Fibroblast of skin of abdomen (primary cell): ENCODE data around the gene HCLS1. TPM values are rescaled to one million over a fixed set of nuclear protein-coding genes. Genes with fewer than 3 reads are reported as not detected.
"Not testable (repeated sequence)": the region's sequence is repeated elsewhere in the genome, so short reads cannot be mapped to it uniquely, and the experiment has no call there.

Experiments
- DNase-seq: peaks from one replicate; pipeline ENCODE4 v3.0.0-alpha.2; 2013
- polyA plus RNA-seq, 2 experiments: library from polyadenylated mRNA; unstranded; fragments of 120-200 nt; gene quantifications; one replicate each; pipeline ENCODE4 v1.2.1, GENCODE V29; 2013; ENCODE audit not compliant: insufficient read length in 2 of 2

HCLS1 gene
- polyA plus RNA-seq (2013, experiment 1 of 2; ENCODE audit: insufficient read length), result 4.1 TPM
- polyA plus RNA-seq (2013, experiment 2 of 2; ENCODE audit: insufficient read length), result 4.4 TPM

GRCh38 chr3:121660356-121661171, at the start of gene HCLS1:
HCLS1 (minus strand) TSS chr3:121660903; CDS start chr3:121658347, 2,556 bp downstream.
- no peak for DNase-seq

- no peak for DNase-seq
Observed at GRCh38 chr3:121710347-121710746, 49.6 kb upstream of the HCLS1 start.

- DNase-seq, result no peak
Observed at GRCh38 chr3:121707531-121708273, 47.0 kb upstream of the HCLS1 start.

- DNase-seq, result no peak
Observed at GRCh38 chr3:121705541-121705940, 44.8 kb upstream of the HCLS1 start.

- no peak for DNase-seq
Observed at GRCh38 chr3:121703973-121704372, 43.3 kb upstream of the HCLS1 start.

GRCh38 chr3:121698901-121699300, 38.2 kb upstream of the HCLS1 start:
- no peak for DNase-seq

GRCh38 chr3:121698476-121698875, 37.8 kb upstream of the HCLS1 start:
- no peak for DNase-seq

- DNase-seq, result no peak
Observed at GRCh38 chr3:121696186-121696585, 35.5 kb upstream of the HCLS1 start.

- no peak for DNase-seq
Observed at GRCh38 chr3:121692010-121692699, 31.5 kb upstream of the HCLS1 start.

- no peak for DNase-seq
Observed at GRCh38 chr3:121690777-121691405, 30.2 kb upstream of the HCLS1 start.

GRCh38 chr3:121688747-121689146, 28.0 kb upstream of the HCLS1 start:
- DNase-seq, result not testable (repeated sequence)

GRCh38 chr3:121681792-121682191, 21.1 kb upstream of the HCLS1 start:
- no peak for DNase-seq

- no peak for DNase-seq
Observed at GRCh38 chr3:121677141-121677540, 16.4 kb upstream of the HCLS1 start.

- no peak for DNase-seq
Observed at GRCh38 chr3:121670676-121671075, 10.0 kb upstream of the HCLS1 start.

GRCh38 chr3:121667333-121667732, 6.6 kb upstream of the HCLS1 start:
- no peak for DNase-seq

GRCh38 chr3:121665488-121665887, 4.8 kb upstream of the HCLS1 start:
- DNase-seq, result no peak

- DNase-seq, result no peak
Observed at GRCh38 chr3:121663171-121663847, 2.6 kb upstream of the HCLS1 start.

GRCh38 chr3:121662742-121663141, 2.0 kb upstream of the HCLS1 start:
- DNase-seq, result no peak

- no peak for DNase-seq
Observed at GRCh38 chr3:121661376-121661775, 673 bp upstream of the HCLS1 start.

GRCh38 chr3:121659586-121659985, 1.1 kb downstream of the HCLS1 start:
- DNase-seq, result no peak

GRCh38 chr3:121658716-121659435, 1.8 kb downstream of the HCLS1 start:
- no peak for DNase-seq
